Esophagus muscularis mucosa (tissue), 4 donors: Measurements from ENCODE around the gene WDR59. TPM values are rescaled to one million over a fixed set of nuclear protein-coding genes. Genes with fewer than 3 reads are reported as not detected.

Experiments used
- DNase-seq: peaks from one replicate; pipeline ENCODE4 v3.0.0-alpha.2; 2017; ENCODE audit errors: extremely low spot score
- H3K27ac ChIP-seq, 4 donors: fragments of 200-600 bp; sonication (generic); replicated peaks in 1 of 4; 1 replicate in 3 of 4; 2 replicates in 1 of 4; pipeline ENCODE4 v1.5.1; 2016 to 2019; ENCODE audit warnings: mild to moderate bottlenecking in 1 of 4
- H3K27me3 ChIP-seq, 4 donors: fragments of 200-600 bp; sonication (generic); one replicate each; pipeline versions ENCODE4 v1.5.1 to v1.6.0; 2016 to 2019
- H3K36me3 ChIP-seq, 4 donors: fragments of 200-600 bp; sonication (generic); one replicate each; pipeline ENCODE4 v1.5.1; 2016 to 2019
- H3K4me1 ChIP-seq, 4 donors: fragments of 200-600 bp; sonication (generic); one replicate each; pipeline ENCODE4 v1.5.1; 2016 to 2019
- H3K4me3 ChIP-seq, 4 donors: fragments of 200-600 bp; sonication (generic); 1 replicate in 2 of 4; 2 replicates in 2 of 4; pipeline ENCODE4 v1.5.1; 2016 to 2019; ENCODE audit warnings: mild to moderate bottlenecking in 4 of 4, moderate library complexity in 1 of 4
- H3K9me3 ChIP-seq, 4 donors: fragments of 200-600 bp; sonication (generic); 1 replicate in 3 of 4; 2 replicates in 1 of 4; pipeline ENCODE4 v1.5.1; 2016 to 2019
- EP300 ChIP-seq: sonication (generic); formaldehyde crosslinking; IDR thresholded peaks from one replicate; pipeline ENCODE4 v1.6.1; 2017; ENCODE audit warnings: antibody characterized with exemption
- POLR2A ChIP-seq: fragments of 450-650 bp; IDR thresholded peaks from one replicate; pipeline ENCODE4 v1.6.1; 2017; ENCODE audit warnings: antibody characterized with exemption, moderate library complexity, mild to moderate bottlenecking, low read depth
- POLR2AphosphoS5 ChIP-seq, 2 donors: sonication (generic); formaldehyde crosslinking; IDR thresholded peaks; one replicate each; pipeline ENCODE4 v1.6.1; 2017; ENCODE audit warnings: antibody characterized with exemption in 2 of 2
- WGBS: methylation state at CpG from one replicate; pipeline ENCODE4 v1.1.5; 2018; 5-methylcytosine and 5-hydroxymethylcytosine counted together
- intact Hi-C: fragments of 100-400 bp; cut with DNase I; formaldehyde crosslinking; loops from one replicate; pipeline ENCODE4 v1.15.1; 2023
- total RNA-seq, 4 donors: library from RNA; depleted of rRNA; stranded (reverse); fragments of >200 nt; gene quantifications; one replicate each; pipeline versions ENCODE4 v1.1.0 to v1.2.1, GENCODE V29; 2016
- TF ChIP-seq, protein P1 (sequence below), 3 experiments: fragments of 200-600 bp in 2 of 3; fragments of 450-650 bp in 1 of 3; sonication (generic) in 2 of 3; IDR thresholded peaks; one replicate each; pipeline ENCODE4 v1.5.1; 2017 to 2019; ENCODE audit warnings: antibody characterized with exemption in 3 of 3, mild to moderate bottlenecking in 2 of 3, moderate library complexity in 1 of 3

Gene WDR59
- total RNA-seq, 4 donors from 2014 or later, result 15.7 to 27.2 (median 18.6) TPM

DNA sequence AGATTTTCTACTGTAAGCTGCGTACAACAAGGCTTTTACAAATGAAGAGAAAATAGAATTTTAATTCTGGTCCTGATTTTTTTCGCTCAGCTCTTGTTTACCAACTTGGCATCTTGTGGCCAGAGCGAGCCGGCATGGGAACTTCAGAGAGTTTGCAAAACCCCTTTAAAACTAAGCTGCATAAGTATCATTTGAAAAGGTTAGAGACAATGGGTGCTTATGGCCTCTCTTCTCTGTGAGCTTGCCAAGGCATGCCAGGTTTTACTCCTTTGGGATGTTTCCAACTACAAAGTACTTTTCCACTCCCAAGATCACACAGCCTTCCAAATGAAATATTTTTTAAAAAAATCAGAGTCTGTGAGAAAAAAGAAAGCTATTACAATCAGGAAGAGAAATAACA lies 147.9 kb downstream of the WDR59 start:
- no peak for DNase-seq
- TF ChIP-seq EP300, result no peak
- TF ChIP-seq POLR2AphosphoS5 (IDR thresholded peaks at IDR 0.05), result no peak
- TF ChIP-seq, protein P1, sequence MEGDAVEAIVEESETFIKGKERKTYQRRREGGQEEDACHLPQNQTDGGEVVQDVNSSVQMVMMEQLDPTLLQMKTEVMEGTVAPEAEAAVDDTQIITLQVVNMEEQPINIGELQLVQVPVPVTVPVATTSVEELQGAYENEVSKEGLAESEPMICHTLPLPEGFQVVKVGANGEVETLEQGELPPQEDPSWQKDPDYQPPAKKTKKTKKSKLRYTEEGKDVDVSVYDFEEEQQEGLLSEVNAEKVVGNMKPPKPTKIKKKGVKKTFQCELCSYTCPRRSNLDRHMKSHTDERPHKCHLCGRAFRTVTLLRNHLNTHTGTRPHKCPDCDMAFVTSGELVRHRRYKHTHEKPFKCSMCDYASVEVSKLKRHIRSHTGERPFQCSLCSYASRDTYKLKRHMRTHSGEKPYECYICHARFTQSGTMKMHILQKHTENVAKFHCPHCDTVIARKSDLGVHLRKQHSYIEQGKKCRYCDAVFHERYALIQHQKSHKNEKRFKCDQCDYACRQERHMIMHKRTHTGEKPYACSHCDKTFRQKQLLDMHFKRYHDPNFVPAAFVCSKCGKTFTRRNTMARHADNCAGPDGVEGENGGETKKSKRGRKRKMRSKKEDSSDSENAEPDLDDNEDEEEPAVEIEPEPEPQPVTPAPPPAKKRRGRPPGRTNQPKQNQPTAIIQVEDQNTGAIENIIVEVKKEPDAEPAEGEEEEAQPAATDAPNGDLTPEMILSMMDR (IDR thresholded peaks at IDR 0.05), result no peak
- TF ChIP-seq POLR2A, result no peak
- no peak overlapping the region for H3K27ac ChIP-seq
- no peaks in the 10 kb centered on the region for H3K36me3 ChIP-seq
- H3K4me3 ChIP-seq, result no peak overlapping the region
- intact Hi-C loops, result no loop called here
- H3K27me3 ChIP-seq, result no peaks in the 10 kb centered on the region
- WGBS, result 54% methylated on average over 4 of the region's 4 CpGs
- H3K4me1 ChIP-seq, result peaks cover 0 to 16% (median 10%) of the 10 kb centered on the region in 4 donors
- H3K9me3 ChIP-seq, result no peaks in the 10 kb centered on the region

DNA sequence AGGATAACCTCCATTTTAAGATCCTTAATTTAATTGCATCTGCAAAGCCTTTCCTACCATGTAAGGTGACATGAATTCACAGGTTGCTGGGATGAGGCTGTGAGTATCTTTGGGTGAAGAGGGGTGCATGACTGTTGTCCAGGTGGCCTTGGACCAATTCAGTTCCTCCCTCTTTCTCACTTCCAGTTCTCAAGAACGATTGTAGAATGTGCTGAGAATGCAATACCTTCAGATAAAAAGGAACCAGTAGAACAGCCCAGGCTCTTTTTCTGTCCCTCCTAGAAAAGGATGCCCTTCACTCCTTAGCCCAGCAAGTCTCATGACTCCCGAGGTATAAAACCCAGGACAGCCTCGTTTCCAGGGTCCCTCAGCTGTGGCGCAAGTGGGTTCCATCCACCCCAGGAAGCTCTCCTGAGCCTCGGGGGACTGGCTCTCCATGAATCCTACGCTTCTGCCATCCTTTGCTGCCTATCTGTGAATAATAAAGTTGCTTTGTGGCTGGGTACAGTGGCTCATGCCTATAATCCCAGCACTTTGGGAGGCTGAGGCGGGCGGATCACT lies 148.7 kb downstream of the WDR59 start:
- H3K36me3 ChIP-seq, result no peaks in the 10 kb centered on the region
- TF ChIP-seq EP300 (no peak), POLR2AphosphoS5 (IDR thresholded peaks at IDR 0.05) (no peak), POLR2A (no peak)
- TF ChIP-seq, protein P1 (IDR thresholded peaks at IDR 0.05), result no peak
- 87% methylated on average over 8 of the region's 8 CpGs for WGBS
- no peaks in the 10 kb centered on the region for H3K9me3 ChIP-seq
- H3K4me1 ChIP-seq, result peaks cover 0 to 13% (median 9%) of the 10 kb centered on the region in 4 donors
- no peak for DNase-seq
- intact Hi-C loops, result no loop called here
- H3K27ac ChIP-seq, result no peak overlapping the region
- no peaks in the 10 kb centered on the region for H3K27me3 ChIP-seq
- no peak overlapping the region for H3K4me3 ChIP-seq

GRCh38 chr16:74832228-74832627 lies 152.7 kb downstream of the WDR59 start:
- Histone ChIP-seq H3K27me3 (no peaks in the 10 kb centered on the region), H3K27ac (no peak overlapping the region), H3K9me3 (peaks cover 0 to 20% (median 10%) of the 10 kb centered on the region in 4 donors), H3K4me3 (no peak overlapping the region), H3K4me1 (peaks cover 0 to 9% (median 6%) of the 10 kb centered on the region in 4 donors), H3K36me3 (no peaks in the 10 kb centered on the region)
- WGBS, result 51% methylated on average over 5 of the region's 5 CpGs
- TF ChIP-seq POLR2A (no peak), EP300 (no peak)
- TF ChIP-seq, protein P1 (IDR thresholded peaks at IDR 0.05), result no peak
- no peak for DNase-seq
- intact Hi-C loops, result no loop called here

GRCh38 chr16:74831467-74831866 lies 153.5 kb downstream of the WDR59 start:
- TF ChIP-seq POLR2A (no peak), EP300 (no peak), POLR2AphosphoS5 (IDR thresholded peaks at IDR 0.05) (no peak)
- TF ChIP-seq, protein P1 (IDR thresholded peaks at IDR 0.05), result no peak
- DNase-seq, result no peak
- no peak overlapping the region for H3K4me3 ChIP-seq
- no peak overlapping the region for H3K27ac ChIP-seq
- 87% methylated on average over 5 of the region's 5 CpGs for WGBS
- H3K9me3 ChIP-seq, result peaks cover 0 to 20% (median 10%) of the 10 kb centered on the region in 4 donors
- no peaks in the 10 kb centered on the region for H3K36me3 ChIP-seq
- intact Hi-C loops, result no loop called here
- H3K4me1 ChIP-seq, result peaks cover 0 to 2% (median 0%) of the 10 kb centered on the region in 4 donors
- no peaks in the 10 kb centered on the region for H3K27me3 ChIP-seq

- 63% methylated on average over 3 of the region's 3 CpGs for WGBS
- H3K36me3 ChIP-seq, result no peaks in the 10 kb centered on the region
- H3K4me1 ChIP-seq, result no peaks in the 10 kb centered on the region
- peaks cover 0 to 20% (median 10%) of the 10 kb centered on the region in 4 donors for H3K9me3 ChIP-seq
- no peak for TF ChIP-seq POLR2AphosphoS5 (IDR thresholded peaks at IDR 0.05)
- no peak for TF ChIP-seq EP300
- TF ChIP-seq, protein P1 (IDR thresholded peaks at IDR 0.05), result no peak
- no peak for TF ChIP-seq POLR2A
- intact Hi-C loops, result no loop called here
- no peak overlapping the region for H3K27ac ChIP-seq
- H3K4me3 ChIP-seq, result no peak overlapping the region
- H3K27me3 ChIP-seq, result no peaks in the 10 kb centered on the region
- no peak for DNase-seq
Measured at GRCh38 chr16:74830648-74831047, 154.3 kb downstream of the WDR59 start.
